K562 (cell line): ENCODE results near the gene PPP6R3. TPM values are rescaled to one million over a fixed set of nuclear protein-coding genes. Genes with fewer than 3 reads are reported as not detected.

Source experiments
- ATAC-seq: fragments of 200-7000 bp; cut with Tn5 transposase; 3 replicates; pipeline ENCODE4 v1.9.1; 2020; ENCODE audit warnings: moderate library complexity
- BruUV-seq: library from RNA; stranded (reverse); fragments of 400-500 nt; replicated peaks from 2 replicates; lab custom pipeline; 2021; lab: Mats Ljungman, UMichigan
- CTCF ChIA-PET: fragments of 300-600 bp; formaldehyde crosslinking; extraction: SDS; loops from one replicate; lab custom pipeline; 2021; ENCODE audit warnings: low intra/inter-chr PET ratio; lab: Yijun Ruan, JAX
- POLR2A ChIA-PET: fragments of 300-600, 350-650 bp; sonication (Branson Sonifier 250); formaldehyde crosslinking; extraction: SDS; loops from one replicate; lab custom pipeline; 2021; ENCODE audit warnings: antibody characterized with exemption, inconsistent platforms; lab: Yijun Ruan, JAX
- DNase-seq, 4 experiments: peaks; one replicate each; pipeline versions ENCODE4 v3.0.0 to v3.0.0-alpha.2; 2011 to 2018; ENCODE audit warnings: low spot score in 3 of 4, mixed read lengths in 3 of 4; ENCODE audit errors: extremely low read depth in 1 of 4
- FAIRE-seq: peaks from 2 replicates; lab custom pipeline; 2011; peaks lifted over from hg19 to GRCh38; lab: Jason Lieb, UNC
- H2AFZ ChIP-seq: 2 replicates; pipeline ENCODE4 v1.6.0; 2011; ENCODE audit warnings: low read depth, low read length, control low read depth, inconsistent platforms
- H3K27ac ChIP-seq: fragments of 200-600 bp; 3 replicates; pipeline ENCODE4 v1.8.0; 2011; ENCODE audit warnings: low read depth, mild to moderate bottlenecking, control low read depth, inconsistent platforms, low read length, moderate library complexity, mixed read lengths; ENCODE audit errors: extremely low read depth
- H3K27me3 ChIP-seq, 2 experiments: fragments of 300-600 bp in 1 of 2; 2 replicates in 1 of 2; 3 replicates in 1 of 2; pipeline versions ENCODE4 v1.6.0 to v1.8.0; 2011; ENCODE audit warnings: inconsistent platforms in 2 of 2, low read length in 2 of 2, mild to moderate bottlenecking in 1 of 2, mixed read lengths in 1 of 2, moderate library complexity in 1 of 2; ENCODE audit not compliant: control insufficient read depth in 2 of 2, insufficient read depth in 2 of 2
- H3K36me3 ChIP-seq: fragments of 300-600 bp; 3 replicates; pipeline ENCODE4 v1.8.0; 2011; ENCODE audit warnings: mild to moderate bottlenecking, low read length, inconsistent platforms; ENCODE audit not compliant: control insufficient read depth, insufficient read depth
- H3K4me1 ChIP-seq, 2 experiments: fragments of 200-600 bp in 1 of 2; replicated peaks in 1 of 2; 2 replicates in 1 of 2; 3 replicates in 1 of 2; pipeline versions ENCODE4 v1.5.1 to v1.8.0; 2011; ENCODE audit warnings: inconsistent platforms in 2 of 2, low read length in 2 of 2, mild to moderate bottlenecking in 1 of 2, mixed read lengths in 1 of 2, moderate library complexity in 1 of 2; ENCODE audit not compliant: control insufficient read depth in 2 of 2, insufficient read depth in 2 of 2
- H3K4me2 ChIP-seq: 2 replicates; pipeline ENCODE4 v1.6.1; 2011; ENCODE audit warnings: low read length, control low read depth, inconsistent platforms, mixed read lengths; ENCODE audit not compliant: insufficient read depth
- H3K4me3 ChIP-seq: fragments of 200-600 bp; sonication (generic), shearing (Covaris generic); 2 replicates; pipeline ENCODE4 v1.5.1; 2016; ENCODE audit warnings: control low read depth, inconsistent platforms
- H3K79me2 ChIP-seq: fragments of 200-600 bp; 3 replicates; pipeline ENCODE4 v1.8.0; 2011; ENCODE audit warnings: low read length, inconsistent platforms; ENCODE audit not compliant: control insufficient read depth, insufficient read depth
- H3K9ac ChIP-seq, 2 experiments: 2 replicates each; pipeline versions ENCODE4 v1.6.0 to v1.6.1; 2011; ENCODE audit warnings: low read depth in 2 of 2, low read length in 2 of 2, control low read depth in 1 of 2, inconsistent platforms in 1 of 2, mild to moderate bottlenecking in 1 of 2, mixed read lengths in 1 of 2; ENCODE audit not compliant: insufficient read depth in 1 of 2
- H3K9me1 ChIP-seq: one replicate; pipeline ENCODE4 v1.6.0; 2011; ENCODE audit warnings: inconsistent platforms, mild to moderate bottlenecking, low read length, moderate library complexity; ENCODE audit not compliant: control insufficient read depth, insufficient read depth
- H3K9me3 ChIP-seq: replicated peaks from 2 replicates; pipeline ENCODE4 v1.5.1; 2011; ENCODE audit warnings: low read depth, low read length, inconsistent platforms; ENCODE audit not compliant: control insufficient read depth, insufficient read depth
- H4K20me1 ChIP-seq: replicated peaks from 2 replicates; pipeline ENCODE4 v1.6.1; 2011; ENCODE audit warnings: low read length, inconsistent platforms, mixed read lengths; ENCODE audit not compliant: control insufficient read depth, insufficient read depth
- CHCHD3 ChIP-seq: fragments of 250-450 bp; sonication (Bioruptor Pico); IDR thresholded peaks from 2 replicates; pipeline ENCODE4 v2.1.2; 2022; ENCODE audit warnings: mild to moderate bottlenecking
- PCBP2 ChIP-seq: fragments of 200-400 bp; formaldehyde crosslinking; IDR thresholded peaks from 2 replicates; pipeline ENCODE4 v1.6.1; 2018; ENCODE audit warnings: low read length, low read depth, mild to moderate bottlenecking, moderate library complexity; ENCODE audit not compliant: poor library complexity, severe bottlenecking
- TEAD4 ChIP-seq, 2 experiments: sonication (generic) in 1 of 2; formaldehyde crosslinking in 1 of 2; IDR thresholded peaks; 2 replicates each; pipeline versions ENCODE4 v1.6.1 to v1.8.0; 2012 to 2022; ENCODE audit warnings: borderline replicate concordance in 1 of 2, inconsistent platforms in 1 of 2, low read length in 1 of 2, mild to moderate bottlenecking in 1 of 2, missing genetic modification reagents in 1 of 2
- ZKSCAN8 ChIP-seq: fragments of 200-800 bp; sonication (Bioruptor generic); IDR thresholded peaks from 2 replicates; pipeline ENCODE4 v1.6.1; 2016; ENCODE audit warnings: missing genetic modification characterization, missing compliant biosample characterization
- ZNF696 ChIP-seq: fragments of 250-450 bp; sonication (Bioruptor Pico); conservative IDR thresholded peaks from 2 replicates; pipeline ENCODE4 v1.4.0; 2020; ENCODE audit warnings: mild to moderate bottlenecking, moderate library complexity
- ZNF76 ChIP-seq: fragments of 250-450 bp; sonication (Bioruptor Pico); IDR thresholded peaks from 2 replicates; pipeline ENCODE4 v1.4.0; 2020; ENCODE audit warnings: mild to moderate bottlenecking, moderate library complexity, borderline replicate concordance
- ZZZ3 ChIP-seq: fragments of 450-650 bp; IDR thresholded peaks from 2 replicates; pipeline ENCODE4 v1.6.1; 2016; ENCODE audit warnings: antibody characterized with exemption, mild to moderate bottlenecking, moderate library complexity
- WGBS: fragments of 100-300 bp; shearing (Covaris generic); methylation state at CpG from one replicate; pipeline ENCODE4 v1.1.6; 2016; ENCODE audit warnings: low coverage, mixed read lengths; ENCODE audit not compliant: insufficient coverage; ENCODE audit errors: missing lambda C conversion rate; 5-methylcytosine and 5-hydroxymethylcytosine counted together
- in situ Hi-C: fragments of 300-500 bp; cut with MboI; formaldehyde crosslinking; loops from 4 replicates; pipeline ENCODE4 v1.15.0; 2018; ENCODE audit warnings: inconsistent platforms, mixed read lengths
- intact Hi-C: fragments of 100-400 bp; cut with micrococcal nuclease; formaldehyde crosslinking; loops from 2 replicates; pipeline ENCODE4 v1.14.2; 2022
- polyA plus RNA-seq, 8 experiments: library from polyadenylated mRNA; depleted of rRNA in 4 of 8; stranded (reverse) in 5 of 8; unstranded in 3 of 8; fragments of >200 nt; fragmentation: Nextera tagmentation in 2 of 8; fragmentation: Illumina TruSeq in 1 of 8; extraction: Ambion mirVana in 2 of 8; extraction: Trizol in 1 of 8; gene quantifications; 2 replicates each; pipeline versions ENCODE4 v1.2.1 to v1.2.3, GENCODE V29; 2011 to 2014; ENCODE audit warnings: inconsistent platforms in 1 of 8, missing spikeins in 1 of 8
- total RNA-seq, 7 experiments: library from RNA; depleted of rRNA in 6 of 7; stranded (reverse); fragments of >200 nt in 6 of 7; fragmentation: Illumina TruSeq in 2 of 7; extraction: Trizol in 2 of 7; gene quantifications; 2 replicates each; pipeline versions ENCODE4 v1.2.1 to v1.2.3, GENCODE V29; 2011 to 2021; ENCODE audit warnings: low replicate concordance in 1 of 7
- TF ChIP-seq, protein P1 (sequence below): sonication (generic); formaldehyde crosslinking; IDR thresholded peaks from 2 replicates; pipeline ENCODE4 v1.8.0; 2023; ENCODE audit warnings: mild to moderate bottlenecking, missing genetic modification reagents
- TF ChIP-seq, protein P2 (sequence below): fragments of 250-450 bp; sonication (Bioruptor Pico); IDR thresholded peaks from 2 replicates; pipeline ENCODE4 v1.5.0; 2020; ENCODE audit warnings: mild to moderate bottlenecking, borderline replicate concordance
- TF ChIP-seq, protein P3 (sequence below): fragments of 450-650 bp; formaldehyde crosslinking; conservative IDR thresholded peaks from 2 replicates; pipeline ENCODE4 v1.4.0; 2022; ENCODE audit warnings: mild to moderate bottlenecking, missing genetic modification characterization
- TF ChIP-seq, protein P4 (sequence below): fragments of 250-450 bp; sonication (Bioruptor Pico); IDR thresholded peaks from 2 replicates; pipeline ENCODE4 v1.5.0; 2020; ENCODE audit warnings: mild to moderate bottlenecking

The PPP6R3 gene
- total and polyA plus RNA-seq, 9 of the 15 experiments (the other 6 are each of a cell fraction or from before 2014, with no cell fraction given), result 20.3 to 117 (median 80.6) TPM

DNA sequence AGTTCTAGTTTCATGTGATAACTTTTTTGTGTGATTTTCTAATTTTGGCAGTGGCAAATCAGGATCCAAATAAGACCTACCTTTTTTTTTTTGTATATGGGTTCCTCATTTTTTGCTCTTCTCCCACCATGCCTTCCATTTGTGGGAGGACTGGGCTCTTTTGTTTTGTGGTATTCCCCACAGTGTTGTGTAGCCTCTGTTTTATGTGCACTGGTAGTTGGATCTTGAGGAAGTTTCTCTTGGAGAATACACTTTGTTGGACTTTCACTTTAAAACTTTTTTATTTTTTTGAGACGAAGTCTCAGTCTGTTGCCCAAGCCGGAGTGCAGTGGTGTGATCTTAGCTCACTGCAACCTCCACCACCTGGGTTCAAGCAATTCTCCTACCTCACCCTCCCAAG is 39.7 kb downstream of the PPP6R3 start:
- FAIRE-seq (no peak), DNase-seq (no peak), ATAC-seq (no peak)
- Histone ChIP-seq H4K20me1 (peaks cover 37% of the 10 kb centered on the region), H3K27ac (no peak overlapping the region), H3K27me3 (no peaks in the 10 kb centered on the region), H3K9me3 (no peaks in the 10 kb centered on the region), H2AFZ (no peak overlapping the region), H3K4me2 (no peak overlapping the region), H3K79me2 (peaks cover 96% of the 10 kb centered on the region), H3K4me1 (peaks cover 22 to 54% of the 10 kb centered on the region in 2 experiments), H3K4me3 (no peak overlapping the region), H3K9ac (no peak overlapping the region), H3K9me1 (no peaks in the 10 kb centered on the region), H3K36me3 (no peaks in the 10 kb centered on the region; the same call in 1 of the 3 replicates)
- ChIA-PET POLR2A (interaction anchor here (0.8 to 1.5 kb wide), 2 partner anchors 14 to 17 kb away, joined by 3 to 4 read pairs; no protein-coding TSS in a partner anchor), CTCF (no interaction called here)
- 71% methylated on average over 2 of the region's 2 CpGs for WGBS
- BruUV-seq, result no TSS peak
- intact Hi-C loops (no loop called here), in situ Hi-C loops (no loop called here)
- TF ChIP-seq ZNF696 (no peak), ZKSCAN8 (no peak), ZZZ3 (no peak), PCBP2 (no peak), TEAD4 (IDR thresholded peaks at IDR 0.05; ENCODE audit: low read length) (no peak), TEAD4 (CRISPR knock-in tag; IDR thresholded peaks at IDR 0.05; ENCODE audit: borderline replicate concordance) (no peak), CHCHD3 (no peak), ZNF76 (no peak)
- TF ChIP-seq, protein P1, sequence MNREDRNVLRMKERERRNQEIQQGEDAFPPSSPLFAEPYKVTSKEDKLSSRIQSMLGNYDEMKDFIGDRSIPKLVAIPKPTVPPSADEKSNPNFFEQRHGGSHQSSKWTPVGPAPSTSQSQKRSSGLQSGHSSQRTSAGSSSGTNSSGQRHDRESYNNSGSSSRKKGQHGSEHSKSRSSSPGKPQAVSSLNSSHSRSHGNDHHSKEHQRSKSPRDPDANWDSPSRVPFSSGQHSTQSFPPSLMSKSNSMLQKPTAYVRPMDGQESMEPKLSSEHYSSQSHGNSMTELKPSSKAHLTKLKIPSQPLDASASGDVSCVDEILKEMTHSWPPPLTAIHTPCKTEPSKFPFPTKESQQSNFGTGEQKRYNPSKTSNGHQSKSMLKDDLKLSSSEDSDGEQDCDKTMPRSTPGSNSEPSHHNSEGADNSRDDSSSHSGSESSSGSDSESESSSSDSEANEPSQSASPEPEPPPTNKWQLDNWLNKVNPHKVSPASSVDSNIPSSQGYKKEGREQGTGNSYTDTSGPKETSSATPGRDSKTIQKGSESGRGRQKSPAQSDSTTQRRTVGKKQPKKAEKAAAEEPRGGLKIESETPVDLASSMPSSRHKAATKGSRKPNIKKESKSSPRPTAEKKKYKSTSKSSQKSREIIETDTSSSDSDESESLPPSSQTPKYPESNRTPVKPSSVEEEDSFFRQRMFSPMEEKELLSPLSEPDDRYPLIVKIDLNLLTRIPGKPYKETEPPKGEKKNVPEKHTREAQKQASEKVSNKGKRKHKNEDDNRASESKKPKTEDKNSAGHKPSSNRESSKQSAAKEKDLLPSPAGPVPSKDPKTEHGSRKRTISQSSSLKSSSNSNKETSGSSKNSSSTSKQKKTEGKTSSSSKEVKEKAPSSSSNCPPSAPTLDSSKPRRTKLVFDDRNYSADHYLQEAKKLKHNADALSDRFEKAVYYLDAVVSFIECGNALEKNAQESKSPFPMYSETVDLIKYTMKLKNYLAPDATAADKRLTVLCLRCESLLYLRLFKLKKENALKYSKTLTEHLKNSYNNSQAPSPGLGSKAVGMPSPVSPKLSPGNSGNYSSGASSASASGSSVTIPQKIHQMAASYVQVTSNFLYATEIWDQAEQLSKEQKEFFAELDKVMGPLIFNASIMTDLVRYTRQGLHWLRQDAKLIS (CRISPR knock-in tag), result no peak
- TF ChIP-seq, protein P2, sequence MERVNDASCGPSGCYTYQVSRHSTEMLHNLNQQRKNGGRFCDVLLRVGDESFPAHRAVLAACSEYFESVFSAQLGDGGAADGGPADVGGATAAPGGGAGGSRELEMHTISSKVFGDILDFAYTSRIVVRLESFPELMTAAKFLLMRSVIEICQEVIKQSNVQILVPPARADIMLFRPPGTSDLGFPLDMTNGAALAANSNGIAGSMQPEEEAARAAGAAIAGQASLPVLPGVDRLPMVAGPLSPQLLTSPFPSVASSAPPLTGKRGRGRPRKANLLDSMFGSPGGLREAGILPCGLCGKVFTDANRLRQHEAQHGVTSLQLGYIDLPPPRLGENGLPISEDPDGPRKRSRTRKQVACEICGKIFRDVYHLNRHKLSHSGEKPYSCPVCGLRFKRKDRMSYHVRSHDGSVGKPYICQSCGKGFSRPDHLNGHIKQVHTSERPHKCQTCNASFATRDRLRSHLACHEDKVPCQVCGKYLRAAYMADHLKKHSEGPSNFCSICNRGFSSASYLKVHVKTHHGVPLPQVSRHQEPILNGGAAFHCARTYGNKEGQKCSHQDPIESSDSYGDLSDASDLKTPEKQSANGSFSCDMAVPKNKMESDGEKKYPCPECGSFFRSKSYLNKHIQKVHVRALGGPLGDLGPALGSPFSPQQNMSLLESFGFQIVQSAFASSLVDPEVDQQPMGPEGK (CRISPR knock-in tag), result no peak
- TF ChIP-seq, protein P3, sequence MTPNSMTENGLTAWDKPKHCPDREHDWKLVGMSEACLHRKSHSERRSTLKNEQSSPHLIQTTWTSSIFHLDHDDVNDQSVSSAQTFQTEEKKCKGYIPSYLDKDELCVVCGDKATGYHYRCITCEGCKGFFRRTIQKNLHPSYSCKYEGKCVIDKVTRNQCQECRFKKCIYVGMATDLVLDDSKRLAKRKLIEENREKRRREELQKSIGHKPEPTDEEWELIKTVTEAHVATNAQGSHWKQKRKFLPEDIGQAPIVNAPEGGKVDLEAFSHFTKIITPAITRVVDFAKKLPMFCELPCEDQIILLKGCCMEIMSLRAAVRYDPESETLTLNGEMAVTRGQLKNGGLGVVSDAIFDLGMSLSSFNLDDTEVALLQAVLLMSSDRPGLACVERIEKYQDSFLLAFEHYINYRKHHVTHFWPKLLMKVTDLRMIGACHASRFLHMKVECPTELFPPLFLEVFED, result no peak
- TF ChIP-seq, protein P4, sequence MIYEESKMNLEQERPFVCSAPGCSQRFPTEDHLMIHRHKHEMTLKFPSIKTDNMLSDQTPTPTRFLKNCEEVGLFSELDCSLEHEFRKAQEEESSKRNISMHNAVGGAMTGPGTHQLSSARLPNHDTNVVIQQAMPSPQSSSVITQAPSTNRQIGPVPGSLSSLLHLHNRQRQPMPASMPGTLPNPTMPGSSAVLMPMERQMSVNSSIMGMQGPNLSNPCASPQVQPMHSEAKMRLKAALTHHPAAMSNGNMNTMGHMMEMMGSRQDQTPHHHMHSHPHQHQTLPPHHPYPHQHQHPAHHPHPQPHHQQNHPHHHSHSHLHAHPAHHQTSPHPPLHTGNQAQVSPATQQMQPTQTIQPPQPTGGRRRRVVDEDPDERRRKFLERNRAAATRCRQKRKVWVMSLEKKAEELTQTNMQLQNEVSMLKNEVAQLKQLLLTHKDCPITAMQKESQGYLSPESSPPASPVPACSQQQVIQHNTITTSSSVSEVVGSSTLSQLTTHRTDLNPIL (CRISPR knock-in tag), result no peak
